Hematopoietic multipotent progenitor cell treated with erythropoietin and hydrocortisone succinate and interleukin-3 and kit ligand, for 6 days (in vitro differentiated cells): ENCODE data around the gene CD84.
A peak's percentile ranks its signal among the peaks of the same experiment; 100 is the strongest.
"Not testable (repeated sequence)": the region's sequence is repeated elsewhere in the genome, so short reads cannot be mapped to it uniquely, and the experiment has no call there.

Source experiments
- DNase-seq: peaks from one replicate; pipeline ENCODE4 v3.0.0-alpha.2; 2015

CD84 gene

GRCh38 chr1:160608514-160608913, 29.2 kb upstream of the CD84 start:
- DNase-seq, result no peak

- DNase-seq, result no peak
These were observed 28.8 kb upstream of the CD84 start for GRCh38 chr1:160608057-160608456.

- DNase-seq, result no peak
These were observed 28.4 kb upstream of the CD84 start for GRCh38 chr1:160607672-160608032.

- DNase-seq, result peak; percentile 96
These were observed 27.8 kb upstream of the CD84 start for GRCh38 chr1:160607011-160607671.

- no peak for DNase-seq
These were observed 27.3 kb upstream of the CD84 start for GRCh38 chr1:160606611-160607010.

GRCh38 chr1:160605792-160606479, 26.6 kb upstream of the CD84 start:
- DNase-seq, result no peak

GRCh38 chr1:160605205-160605604, 25.9 kb upstream of the CD84 start:
- no peak for DNase-seq

- no peak for DNase-seq
These were observed 18.4 kb upstream of the CD84 start for GRCh38 chr1:160597705-160598104.

- no peak for DNase-seq
These were observed 17.8 kb upstream of the CD84 start for GRCh38 chr1:160597051-160597450.

GRCh38 chr1:160590488-160590887, 11.2 kb upstream of the CD84 start:
- no peak for DNase-seq

GRCh38 chr1:160588468-160588867, 9.2 kb upstream of the CD84 start:
- no peak for DNase-seq

GRCh38 chr1:160584784-160585183, 5.5 kb upstream of the CD84 start:
- DNase-seq, result no peak

GRCh38 chr1:160582976-160583375, 3.7 kb upstream of the CD84 start:
- DNase-seq, result not testable (repeated sequence)

GRCh38 chr1:160581961-160582360, 2.7 kb upstream of the CD84 start:
- DNase-seq, result peak; percentile 70

GRCh38 chr1:160580221-160580812, 1.0 kb upstream of the CD84 start:
- no peak for DNase-seq

- DNase-seq, result peak; percentile 79
These were observed 638 bp downstream of the CD84 start for GRCh38 chr1:160578525-160579191.

GRCh38 chr1:160578175-160578524, 1.1 kb downstream of the CD84 start:
- peak; percentile 70 for DNase-seq

GRCh38 chr1:160577671-160578070, 1.6 kb downstream of the CD84 start:
- DNase-seq, result no peak

GRCh38 chr1:160576884-160577283, 2.4 kb downstream of the CD84 start:
- DNase-seq, result no peak

- DNase-seq, result no peak
These were observed 2.9 kb downstream of the CD84 start for GRCh38 chr1:160576390-160576789.

- peak; percentile 68 for DNase-seq
These were observed 4.1 kb downstream of the CD84 start for GRCh38 chr1:160575112-160575664.

GRCh38 chr1:160570840-160571239, 8.5 kb downstream of the CD84 start:
- no peak for DNase-seq

GRCh38 chr1:160569806-160570205, 9.5 kb downstream of the CD84 start:
- no peak for DNase-seq
